KMS-11 (cell line): ENCODE data around the gene ECE1.

Source experiments
- H2AFZ ChIP-seq: fragments of 200-600 bp; sonication (generic); 2 replicates; pipeline ENCODE4 v1.6.1; 2016; ENCODE audit warnings: antibody characterized with exemption, mixed run types, low read depth
- H3K27ac ChIP-seq: fragments of 200-600 bp; sonication (generic); 2 replicates; pipeline ENCODE4 v1.6.1; 2016; ENCODE audit warnings: mild to moderate bottlenecking, mixed run types
- H3K27me3 ChIP-seq: fragments of 200-600 bp; sonication (generic); 2 replicates; pipeline ENCODE4 v1.6.1; 2017; ENCODE audit warnings: mild to moderate bottlenecking, low read depth, mixed run types, moderate library complexity; ENCODE audit not compliant: insufficient read depth
- H3K36me3 ChIP-seq: fragments of 200-600 bp; sonication (generic); 2 replicates; pipeline ENCODE4 v1.6.1; 2017; ENCODE audit warnings: mild to moderate bottlenecking, mixed run types; ENCODE audit not compliant: insufficient read depth
- H3K4me1 ChIP-seq: fragments of 200-600 bp; sonication (generic); 2 replicates; pipeline ENCODE4 v1.6.1; 2016; ENCODE audit warnings: mild to moderate bottlenecking, low read depth, mixed run types; ENCODE audit not compliant: poor library complexity, severe bottlenecking
- H3K4me2 ChIP-seq: fragments of 200-600 bp; sonication (generic); 2 replicates; pipeline ENCODE4 v1.7.0; 2016; ENCODE audit warnings: mild to moderate bottlenecking, mixed run types
- H3K4me3 ChIP-seq: fragments of 200-600 bp; sonication (generic); IDR thresholded peaks from 2 replicates; pipeline ENCODE4 v1.6.1; 2017; ENCODE audit warnings: low read depth, low read length, mixed read lengths; ENCODE audit not compliant: insufficient read depth
- H3K79me2 ChIP-seq: fragments of 200-600 bp; sonication (generic); 2 replicates; pipeline ENCODE4 v1.6.1; 2016; ENCODE audit warnings: low read depth, mixed run types; ENCODE audit not compliant: insufficient read depth
- H3K9ac ChIP-seq: fragments of 200-600 bp; sonication (generic); 2 replicates; pipeline ENCODE4 v1.6.1; 2016; ENCODE audit warnings: mild to moderate bottlenecking, mixed run types
- H4K20me1 ChIP-seq: fragments of 200-600 bp; sonication (generic); 2 replicates; pipeline ENCODE4 v1.6.1; 2016; ENCODE audit warnings: mild to moderate bottlenecking, mixed run types; ENCODE audit not compliant: insufficient read depth
- TF ChIP-seq, protein P1 (sequence below): fragments of 200-600 bp; sonication (generic); conservative IDR thresholded peaks from 2 replicates; pipeline ENCODE4 v1.6.1; 2017; ENCODE audit warnings: low read depth, mild to moderate bottlenecking, antibody characterized with exemption, low read length, moderate library complexity, mixed read lengths

Gene ECE1

DNA sequence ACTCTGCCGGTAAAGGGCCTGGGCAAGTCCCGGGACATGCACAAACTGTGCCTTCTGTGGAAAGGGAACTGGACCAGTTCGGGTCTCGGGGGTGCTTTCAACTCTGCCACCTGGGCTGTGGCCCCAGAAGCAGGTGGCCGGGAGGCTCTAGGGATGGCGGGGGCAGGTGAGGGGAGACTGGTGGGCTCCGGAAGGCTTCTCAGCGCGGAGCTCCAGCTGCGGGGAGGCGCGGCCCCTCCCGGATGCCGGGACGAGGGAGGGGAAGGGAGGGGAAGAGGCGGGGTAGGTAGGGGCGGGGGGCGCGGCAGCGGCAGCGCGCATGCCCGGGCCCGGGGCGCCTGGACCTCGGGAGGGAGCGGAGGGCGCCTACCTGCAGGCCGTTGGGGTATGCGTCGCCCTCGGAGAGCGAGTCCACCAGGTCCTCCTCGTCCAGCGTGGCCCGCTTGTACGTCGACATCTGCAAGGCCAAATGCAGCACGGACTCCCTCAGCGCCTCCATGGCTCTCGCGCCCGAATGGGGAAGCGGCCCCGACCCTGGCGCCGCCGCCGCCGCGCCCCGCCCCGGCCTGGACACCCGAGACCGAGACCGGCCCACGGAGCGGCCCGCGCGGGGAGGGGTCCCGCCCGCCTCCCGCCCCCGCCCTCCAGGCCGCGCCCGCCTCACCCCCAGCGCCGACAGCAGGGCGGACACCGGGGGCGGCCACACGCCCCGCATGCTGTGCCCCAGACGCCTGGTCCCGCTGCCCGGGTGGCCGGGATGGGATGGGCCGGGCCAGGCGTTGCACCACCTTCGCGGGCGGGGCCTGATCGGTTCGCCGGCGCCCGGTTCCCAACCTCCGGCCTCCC lies at the start of gene ECE1:
TSS of gene ECE1 (minus strand) at position 764 of the 846 bp plus-strand sequence. CDS start at position 715, 49 bp downstream.
- no peak within 1 kb of the TSS for H3K4me3 ChIP-seq
- no peaks in the 10 kb centered on the region for H3K36me3 ChIP-seq
- H3K27me3 ChIP-seq, result no peaks in the 10 kb centered on the region
- H3K4me2 ChIP-seq, result peak within 1 kb of the TSS; percentile 80
- peak within 1 kb of the TSS; percentile 25; the same call in 1 of the 2 replicates for H3K9ac ChIP-seq
- no peaks in the 10 kb centered on the region; the same call in 1 of the 2 replicates for H4K20me1 ChIP-seq
- peaks cover 55% of the 10 kb centered on the region for H3K4me1 ChIP-seq
- no peaks in the 10 kb centered on the region for H3K79me2 ChIP-seq
- H3K27ac ChIP-seq, result no peak within 1 kb of the TSS
- peak within 1 kb of the TSS; percentile 39; the same call in 1 of the 2 replicates for H2AFZ ChIP-seq
- TF ChIP-seq, protein P1, sequence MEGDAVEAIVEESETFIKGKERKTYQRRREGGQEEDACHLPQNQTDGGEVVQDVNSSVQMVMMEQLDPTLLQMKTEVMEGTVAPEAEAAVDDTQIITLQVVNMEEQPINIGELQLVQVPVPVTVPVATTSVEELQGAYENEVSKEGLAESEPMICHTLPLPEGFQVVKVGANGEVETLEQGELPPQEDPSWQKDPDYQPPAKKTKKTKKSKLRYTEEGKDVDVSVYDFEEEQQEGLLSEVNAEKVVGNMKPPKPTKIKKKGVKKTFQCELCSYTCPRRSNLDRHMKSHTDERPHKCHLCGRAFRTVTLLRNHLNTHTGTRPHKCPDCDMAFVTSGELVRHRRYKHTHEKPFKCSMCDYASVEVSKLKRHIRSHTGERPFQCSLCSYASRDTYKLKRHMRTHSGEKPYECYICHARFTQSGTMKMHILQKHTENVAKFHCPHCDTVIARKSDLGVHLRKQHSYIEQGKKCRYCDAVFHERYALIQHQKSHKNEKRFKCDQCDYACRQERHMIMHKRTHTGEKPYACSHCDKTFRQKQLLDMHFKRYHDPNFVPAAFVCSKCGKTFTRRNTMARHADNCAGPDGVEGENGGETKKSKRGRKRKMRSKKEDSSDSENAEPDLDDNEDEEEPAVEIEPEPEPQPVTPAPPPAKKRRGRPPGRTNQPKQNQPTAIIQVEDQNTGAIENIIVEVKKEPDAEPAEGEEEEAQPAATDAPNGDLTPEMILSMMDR, result no peak

GRCh38 chr1:21339356-21340229 lies 49.3 kb upstream of the ECE1 start:
- Histone ChIP-seq H2AFZ (no peak overlapping the region), H3K36me3 (no peaks in the 10 kb centered on the region), H3K4me2 (no peak overlapping the region), H3K4me3 (no peak overlapping the region), H3K9ac (no peak overlapping the region), H3K27ac (no peak overlapping the region), H3K79me2 (no peaks in the 10 kb centered on the region), H3K27me3 (no peaks in the 10 kb centered on the region), H3K4me1 (peaks cover 26% of the 10 kb centered on the region), H4K20me1 (no peaks in the 10 kb centered on the region)
- TF ChIP-seq, protein P1, result no peak

DNA sequence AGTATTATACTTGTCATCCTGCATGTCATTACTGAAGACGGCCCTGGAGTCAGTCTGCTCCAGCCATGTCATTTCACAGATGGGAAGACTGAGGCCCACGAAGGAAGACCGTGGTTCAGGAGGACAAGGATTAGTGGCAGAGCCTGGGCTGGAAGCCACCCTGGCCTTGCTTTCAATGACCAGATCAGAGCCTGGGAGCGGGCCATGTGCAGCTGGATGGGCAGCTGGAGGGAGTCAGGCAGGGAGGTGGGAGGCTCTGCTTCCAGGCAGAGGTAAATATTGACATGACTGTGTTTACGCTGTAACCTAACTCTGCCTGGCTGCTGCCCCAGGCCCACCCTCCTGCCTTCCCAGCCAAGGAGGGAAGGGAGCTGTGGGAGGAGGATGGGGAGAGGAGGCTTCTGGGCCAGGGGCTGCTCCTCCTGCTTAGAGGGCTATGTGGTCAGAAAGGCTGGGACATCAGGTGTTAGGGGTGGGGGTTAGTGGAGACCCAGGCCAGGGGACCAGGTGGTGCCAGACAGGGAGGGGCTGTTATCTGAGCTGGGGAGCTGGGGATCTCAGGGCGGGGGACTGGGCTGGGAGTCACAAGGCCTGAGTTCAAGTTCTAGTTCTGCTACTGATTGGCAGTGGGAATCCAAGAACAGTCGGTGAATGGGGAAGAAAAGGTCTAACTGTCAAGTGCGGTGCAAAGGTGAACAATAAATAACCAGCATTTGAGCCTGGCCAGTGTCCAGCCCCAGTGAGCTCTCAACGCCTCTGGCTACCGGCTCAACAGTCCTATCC lies 48.5 kb upstream of the ECE1 start:
- Histone ChIP-seq H2AFZ (no peak overlapping the region), H3K4me1 (peaks cover 19% of the 10 kb centered on the region), H3K9ac (no peak overlapping the region), H3K27me3 (no peaks in the 10 kb centered on the region), H3K4me2 (no peak overlapping the region), H3K79me2 (no peaks in the 10 kb centered on the region), H4K20me1 (no peaks in the 10 kb centered on the region), H3K4me3 (no peak overlapping the region), H3K27ac (no peak overlapping the region), H3K36me3 (no peaks in the 10 kb centered on the region)
- TF ChIP-seq, protein P1, result no peak

DNA sequence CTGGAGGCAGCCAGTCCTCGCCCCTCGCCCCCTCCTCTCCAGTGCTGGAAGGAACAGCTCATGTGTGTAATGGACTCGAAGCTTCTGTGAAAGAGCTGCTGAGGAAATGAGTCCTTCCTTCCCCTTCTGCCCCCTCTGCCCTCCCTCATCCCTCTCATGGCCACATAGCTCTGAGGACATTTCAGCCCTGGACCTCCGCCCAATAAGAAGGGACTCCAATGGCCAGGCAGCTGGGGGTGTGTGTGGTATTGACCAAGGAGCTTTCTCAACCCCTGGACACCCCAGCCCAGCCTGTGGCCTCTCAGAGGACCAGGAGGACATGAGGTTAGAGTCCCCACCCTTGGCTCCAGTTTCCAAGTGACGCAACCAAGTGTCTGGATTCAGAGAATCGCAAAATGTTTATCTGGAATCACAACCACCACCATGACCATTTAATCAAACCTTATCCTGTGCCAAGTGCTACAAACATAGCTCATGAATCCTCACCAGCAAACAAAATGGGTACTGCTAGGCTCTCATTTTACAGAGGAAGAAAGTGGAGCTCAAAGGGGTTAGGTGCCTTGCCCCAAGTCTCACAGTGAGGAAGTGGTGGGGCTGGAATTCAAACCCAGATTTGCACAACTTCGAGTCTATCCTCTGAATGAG lies 47.8 kb upstream of the ECE1 start:
- H3K79me2 ChIP-seq, result no peaks in the 10 kb centered on the region
- peaks cover 12% of the 10 kb centered on the region for H3K4me1 ChIP-seq
- H3K36me3 ChIP-seq, result no peaks in the 10 kb centered on the region
- TF ChIP-seq, protein P1, result no peak
- H3K27me3 ChIP-seq, result no peaks in the 10 kb centered on the region
- no peak overlapping the region for H3K27ac ChIP-seq
- H3K4me2 ChIP-seq, result no peak overlapping the region
- H3K4me3 ChIP-seq, result no peak overlapping the region
- H4K20me1 ChIP-seq, result no peaks in the 10 kb centered on the region
- H2AFZ ChIP-seq, result no peak overlapping the region
- H3K9ac ChIP-seq, result no peak overlapping the region
